Endothelial cell of umbilical vein (primary cell): ENCODE measurements around the gene CACNA1C. TPM values are rescaled to one million over a fixed set of nuclear protein-coding genes. Genes with fewer than 3 reads are reported as not detected.

Experiments used
- BruUV-seq: library from RNA; stranded (reverse); fragments of 400-500 nt; replicated peaks from 2 replicates; lab custom pipeline; 2021; lab: Mats Ljungman, UMichigan
- CTCF ChIA-PET: fragments of 300-600, 350-600 bp; sonication (Branson Sonifier 250); formaldehyde crosslinking; loops from one replicate; lab custom pipeline; 2021; ENCODE audit warnings: antibody characterized with exemption, inconsistent platforms; lab: Charles Lee
- POLR2A ChIA-PET: fragments of 300-600, 350-600 bp; sonication (Branson Sonifier 250); formaldehyde crosslinking; loops from one replicate; lab custom pipeline; 2021; ENCODE audit warnings: antibody characterized with exemption, inconsistent platforms; lab: Charles Lee
- DNase-seq: peaks from one replicate; pipeline ENCODE4 v3.0.0-alpha.2; 2011; ENCODE audit warnings: low read depth, low spot score
- FAIRE-seq: peaks from 2 replicates; lab custom pipeline; 2011; peaks lifted over from hg19 to GRCh38; lab: Jason Lieb, UNC
- H2AFZ ChIP-seq: 2 replicates; pipeline ENCODE4 v1.6.0; 2012; ENCODE audit warnings: low read depth, low read length, control low read depth, inconsistent platforms
- H3K27ac ChIP-seq: 2 replicates; pipeline ENCODE4 v1.5.1; 2011; ENCODE audit warnings: low read depth, mild to moderate bottlenecking, control low read depth, low read length, moderate library complexity; ENCODE audit not compliant: insufficient read depth
- H3K27me3 ChIP-seq, 2 experiments: 2 replicates each; pipeline versions ENCODE4 v1.6.0 to v1.6.1; 2011; ENCODE audit warnings: low read length in 2 of 2, mixed read lengths in 1 of 2; ENCODE audit not compliant: control insufficient read depth in 2 of 2, insufficient read depth in 2 of 2
- H3K36me3 ChIP-seq, 2 experiments: 2 replicates in 1 of 2; 3 replicates in 1 of 2; pipeline ENCODE4 v1.5.1; 2011; ENCODE audit warnings: low read length in 2 of 2, mild to moderate bottlenecking in 1 of 2, moderate library complexity in 1 of 2; ENCODE audit not compliant: control insufficient read depth in 2 of 2, insufficient read depth in 2 of 2; ENCODE audit errors: extremely low read depth in 1 of 2
- H3K4me1 ChIP-seq: 3 replicates; pipeline ENCODE4 v1.5.1; 2011; ENCODE audit warnings: mild to moderate bottlenecking, low read length; ENCODE audit not compliant: control insufficient read depth, insufficient read depth; ENCODE audit errors: extremely low read depth
- H3K4me2 ChIP-seq: 2 replicates; pipeline ENCODE4 v1.6.1; 2011; ENCODE audit warnings: low read length, control low read depth, mixed read lengths; ENCODE audit not compliant: insufficient read depth
- H3K4me3 ChIP-seq, 3 experiments: fragments of 200-600 bp in 1 of 3; sonication (generic), shearing (Covaris generic) in 1 of 3; replicated peaks in 1 of 3; 2 replicates each; pipeline ENCODE4 v1.5.1; 2011 to 2016; ENCODE audit warnings: control low read depth in 3 of 3, low read length in 3 of 3, mild to moderate bottlenecking in 2 of 3, inconsistent platforms in 1 of 3, low read depth in 1 of 3, moderate library complexity in 1 of 3; ENCODE audit not compliant: insufficient read depth in 1 of 3
- H3K79me2 ChIP-seq: 2 replicates; pipeline ENCODE4 v1.6.0; 2012; ENCODE audit warnings: low read length, inconsistent platforms; ENCODE audit not compliant: control insufficient read depth, insufficient read depth
- H3K9ac ChIP-seq: replicated peaks from 2 replicates; pipeline ENCODE3; 2011; ENCODE audit warnings: low read length, control low read depth; ENCODE audit not compliant: insufficient read depth; ENCODE audit errors: extremely low read depth
- H3K9me1 ChIP-seq: replicated peaks from 3 replicates; pipeline ENCODE4 v1.6.0; 2011; ENCODE audit warnings: mild to moderate bottlenecking, low read length; ENCODE audit not compliant: control insufficient read depth, insufficient read depth; ENCODE audit errors: extremely low read depth
- H3K9me3 ChIP-seq: replicated peaks from 2 replicates; pipeline ENCODE4 v1.5.1; 2012; ENCODE audit warnings: low read length, inconsistent platforms; ENCODE audit not compliant: control insufficient read depth, insufficient read depth
- H4K20me1 ChIP-seq: replicated peaks from 2 replicates; pipeline ENCODE3; 2011; ENCODE audit warnings: mild to moderate bottlenecking, low read length; ENCODE audit not compliant: control insufficient read depth, insufficient read depth; ENCODE audit errors: extremely low read depth
- CTCF ChIP-seq, 2 donors: IDR thresholded peaks; 1 replicate in 1 of 2; 2 replicates in 1 of 2; pipeline ENCODE4 v1.5.1; 2011; ENCODE audit warnings: low read length in 2 of 2, mild to moderate bottlenecking in 2 of 2, moderate library complexity in 2 of 2, control low read depth in 1 of 2, inconsistent platforms in 1 of 2, low read depth in 1 of 2; ENCODE audit not compliant: insufficient read depth in 1 of 2; ENCODE audit errors: extremely low read depth in 1 of 2
- EZH2 ChIP-seq: IDR thresholded peaks from 2 replicates; pipeline ENCODE4 v1.6.1; 2012; ENCODE audit warnings: borderline replicate concordance, low read depth, mild to moderate bottlenecking, moderate library complexity, low read length, inconsistent platforms; ENCODE audit not compliant: severe bottlenecking
- FOS ChIP-seq: IDR thresholded peaks from 2 replicates; pipeline ENCODE4 v1.6.1; 2011; ENCODE audit warnings: mild to moderate bottlenecking, low read length, moderate library complexity, borderline replicate concordance; ENCODE audit not compliant: insufficient read depth
- GATA2 ChIP-seq: IDR thresholded peaks from 2 replicates; pipeline ENCODE4 v1.7.0; 2011; ENCODE audit warnings: low read depth, mild to moderate bottlenecking, moderate library complexity, mixed read lengths, low read length; ENCODE audit not compliant: insufficient read length, insufficient read depth
- JUN ChIP-seq: IDR thresholded peaks from 2 replicates; pipeline ENCODE4 v1.6.1; 2011; ENCODE audit warnings: borderline replicate concordance, low read depth; ENCODE audit not compliant: insufficient read length, insufficient read depth
- MAX ChIP-seq: IDR thresholded peaks from 2 replicates; pipeline ENCODE4 v1.6.1; 2011; ENCODE audit not compliant: insufficient read depth, insufficient read length
- MYC ChIP-seq: IDR thresholded peaks from one replicate; pipeline ENCODE4 v1.6.1; 2011; ENCODE audit warnings: mild to moderate bottlenecking, low read depth, low read length
- POLR2A ChIP-seq: IDR thresholded peaks from 2 replicates; pipeline ENCODE4 v1.6.1; 2012; ENCODE audit warnings: low read depth, mild to moderate bottlenecking, control low read depth, low read length
- POLR2AphosphoS5 ChIP-seq: IDR thresholded peaks from 2 replicates; pipeline ENCODE4 v1.6.1; 2012; ENCODE audit warnings: low read depth, mild to moderate bottlenecking, control low read depth, low read length, moderate library complexity; ENCODE audit not compliant: insufficient read depth
- dilution Hi-C: fragments of 300-500 bp; cut with MboI; formaldehyde crosslinking; loops from one replicate; pipeline ENCODE4 v1.15.0; 2019; ENCODE audit warnings: low sequenced_read_pairs; ENCODE audit not compliant: extremely low pct_ligation_motif_present
- intact Hi-C: fragments of 100-400 bp; cut with micrococcal nuclease; formaldehyde crosslinking; loops from one replicate; pipeline ENCODE4 v1.10.0; 2022
- polyA plus RNA-seq, 4 experiments: library from polyadenylated mRNA; depleted of rRNA in 3 of 4; stranded (reverse) in 3 of 4; unstranded in 1 of 4; fragments of >200 nt; gene quantifications; 2 replicates each; pipeline versions ENCODE4 v1.2.1 to v1.2.3, GENCODE V29; 2011 to 2012; ENCODE audit warnings: missing spikeins in 1 of 4
- total RNA-seq: library from RNA; stranded (reverse); gene quantifications from 2 replicates; pipeline ENCODE4 v1.2.3, GENCODE V29; 2021

The CACNA1C gene
- total and polyA plus RNA-seq, 2 donors (not counting 3 experiments of a cell fraction or from before 2014, with no cell fraction given) = not detected

GRCh38 chr12:2161473-2161872 lies 108.7 kb downstream of the CACNA1C start:
- BruUV-seq = no TSS peak
- no peaks in the 10 kb centered on the region for H3K79me2 ChIP-seq
- no peak overlapping the region for H3K4me2 ChIP-seq
- no peaks in the 10 kb centered on the region for H3K9me1 ChIP-seq
- no peaks in the 10 kb centered on the region for H4K20me1 ChIP-seq
- H3K36me3 ChIP-seq = no peaks in the 10 kb centered on the region
- dilution Hi-C loops (no loop called here), intact Hi-C loops (no loop called here)
- H3K9ac ChIP-seq = no peak overlapping the region
- no peaks in the 10 kb centered on the region for H3K4me1 ChIP-seq
- ChIA-PET POLR2A (no interaction called here), CTCF (no interaction called here)
- H3K9me3 ChIP-seq = no peaks in the 10 kb centered on the region
- no peak overlapping the region for H2AFZ ChIP-seq
- no peak overlapping the region for H3K27ac ChIP-seq
- no peak for TF ChIP-seq POLR2A
- no peak for TF ChIP-seq EZH2
- TF ChIP-seq POLR2AphosphoS5 = no peak
- no peak for TF ChIP-seq MAX
- TF ChIP-seq GATA2 = no peak
- no peak for TF ChIP-seq JUN
- no peak for TF ChIP-seq CTCF (IDR thresholded peaks at IDR 0.05; ENCODE audit: extremely low read depth in 1 of 2, insufficient read depth in 1 of 2, low read depth in 1 of 2, low read length in 2 of 2)
- no peak for TF ChIP-seq MYC
- TF ChIP-seq FOS = no peak
- H3K4me3 ChIP-seq = no peak overlapping the region
- no peak for FAIRE-seq
- H3K27me3 ChIP-seq = no peaks in the 10 kb centered on the region
- no peak for DNase-seq
